ENCODE data around the gene NR2F1-AS1. TPM values are rescaled to one million over a fixed set of nuclear protein-coding genes. Genes with fewer than 3 reads are reported as not detected.

The NR2F1-AS1 gene
- total and polyA plus RNA-seq, 9 of the 15 experiments (the other 6 are each of a cell fraction or from before 2014, with no cell fraction given), result not detected

- no peak overlapping the region for H3K4me2 ChIP-seq (ENCODE audit: insufficient read depth, low read length)
- POLR2A ChIA-PET, result no interaction called here
Measured at GRCh38 chr5:93594591-93595419, 13.8 kb upstream of the NR2F1-AS1 start.

More at GRCh38 chr5:93594591-93595419, 13.8 kb upstream of the NR2F1-AS1 start:
- 19% methylated on average over 31 of the region's 37 CpGs for WGBS (ENCODE audit: insufficient coverage, low coverage, missing lambda C conversion rate)
- Histone ChIP-seq H3K9me3 (replicated peaks; ENCODE audit: control insufficient read depth, insufficient read depth, low read depth, low read length) (no peaks in the 10 kb centered on the region), H3K4me3 (no peak overlapping the region), H3K27ac (ENCODE audit: extremely low read depth, low read depth, low read length) (no peak overlapping the region), H3K79me2 (ENCODE audit: control insufficient read depth, insufficient read depth, low read length) (no peaks in the 10 kb centered on the region), H4K20me1 (replicated peaks; ENCODE audit: control insufficient read depth, insufficient read depth, low read length) (no peaks in the 10 kb centered on the region), H3K4me1 (replicated peaks in 1 of 2; ENCODE audit: control insufficient read depth in 2 of 2, insufficient read depth in 2 of 2, low read length in 2 of 2) (peaks cover 0 to 4% of the 10 kb centered on the region in 2 experiments; a peak in 2 of 5 replicates), H3K36me3 (ENCODE audit: control insufficient read depth, insufficient read depth, low read length) (no peaks in the 10 kb centered on the region), H3K9me1 (ENCODE audit: control insufficient read depth, insufficient read depth, low read length) (no peaks in the 10 kb centered on the region), H2AFZ (ENCODE audit: low read depth, low read length) (no peak overlapping the region), H3K9ac (ENCODE audit: insufficient read depth in 1 of 2, low read depth in 2 of 2, low read length in 2 of 2) (no peak overlapping the region), H3K27me3 (ENCODE audit: control insufficient read depth in 2 of 2, insufficient read depth in 2 of 2, low read length in 2 of 2) (peaks cover 2 to 33% of the 10 kb centered on the region in 2 experiments; a peak in 3 of 5 replicates)
- TF ChIP-seq MEF2A (IDR thresholded peaks at IDR 0.05; ENCODE audit: control insufficient read depth, low read depth, low read length) (no peak), CBFB (CRISPR knock-in tag; IDR thresholded peaks at IDR 0.05) (no peak), ZBTB9 (CRISPR knock-in tag; IDR thresholded peaks at IDR 0.05) (no peak), CREB1 (IDR thresholded peaks at IDR 0.05) (no peak), CREB1 (CRISPR knock-in tag; IDR thresholded peaks at IDR 0.05) (no peak), ATF7 (IDR thresholded peaks at IDR 0.05) (no peak), ELF2 (CRISPR knock-in tag; IDR thresholded peaks at IDR 0.05) (no peak), SP2 (IDR thresholded peaks at IDR 0.05; ENCODE audit: extremely low read depth, low read depth, low read length, poor library complexity, severe bottlenecking) (no peak), OTX1 (CRISPR knock-in tag; IDR thresholded peaks at IDR 0.05) (no peak), TARDBP (IDR thresholded peaks at IDR 0.05) (no peak), ZNF551 (CRISPR knock-in tag; IDR thresholded peaks at IDR 0.05) (no peak), HEY1 (CRISPR knock-in tag; IDR thresholded peaks at IDR 0.05; ENCODE audit: borderline replicate concordance) (no peak)
- intact Hi-C loops (cut with micrococcal nuclease) (no loop called here), in situ Hi-C loops (cut with MboI) (loop anchor here (25.0 kb wide), 1 partner anchor 1142 kb away; no protein-coding TSS in a partner anchor)
- FAIRE-seq (no peak), ATAC-seq (no peak), DNase-seq (ENCODE audit: extremely low read depth in 1 of 4, low spot score in 3 of 4) (no peak)
- CTCF ChIA-PET (ENCODE audit: low intra/inter-chr PET ratio), result no interaction called here
- BruUV-seq (replicated peaks), result no TSS peak

Data from K562 (cell line).